HEK293 (cell line): Measurements from ENCODE around the gene CCDC12.

Experiments used
- CTCF ChIP-seq: fragments of 450-650 bp; formaldehyde crosslinking; IDR thresholded peaks from 2 replicates; pipeline ENCODE4 v1.5.1; 2016; ENCODE audit warnings: missing biosample characterization, missing genetic modification characterization
- MEIS1 ChIP-seq: sonication (generic); formaldehyde crosslinking; IDR thresholded peaks from 2 replicates; pipeline ENCODE4 v1.8.1; 2022; ENCODE audit warnings: missing genetic modification reagents, mild to moderate bottlenecking, borderline replicate concordance
- MYNN ChIP-seq: fragments of 450-650 bp; formaldehyde crosslinking; IDR thresholded peaks from 2 replicates; pipeline ENCODE4 v1.5.1; 2016; ENCODE audit warnings: missing biosample characterization, missing genetic modification characterization, borderline replicate concordance
- PBX3 ChIP-seq: sonication (generic); formaldehyde crosslinking; IDR thresholded peaks from 2 replicates; pipeline ENCODE4 v1.8.1; 2022; ENCODE audit warnings: mild to moderate bottlenecking, moderate library complexity, missing genetic modification reagents
- REST ChIP-seq: fragments of 450-650 bp; formaldehyde crosslinking; IDR thresholded peaks from 2 replicates; pipeline ENCODE4 v1.5.1; 2016; ENCODE audit warnings: missing biosample characterization, missing genetic modification characterization
- ZFP37 ChIP-seq: fragments of 450-650 bp; formaldehyde crosslinking; IDR thresholded peaks from 2 replicates; pipeline ENCODE4 v1.5.1; 2016; ENCODE audit warnings: missing biosample characterization, missing genetic modification characterization
- ZNF121 ChIP-seq: fragments of 450-650 bp; formaldehyde crosslinking; IDR thresholded peaks from 2 replicates; pipeline ENCODE4 v1.5.1; 2016; ENCODE audit warnings: missing biosample characterization, missing genetic modification characterization
- ZNF280D ChIP-seq: fragments of 450-650 bp; formaldehyde crosslinking; IDR thresholded peaks from 2 replicates; pipeline ENCODE4 v1.5.1; 2016; ENCODE audit warnings: missing biosample characterization, missing genetic modification characterization
- ZNF366 ChIP-seq: fragments of 450-650 bp; formaldehyde crosslinking; conservative IDR thresholded peaks from 2 replicates; pipeline ENCODE4 v1.5.1; 2016; ENCODE audit warnings: missing biosample characterization, missing genetic modification characterization
- ZNF521 ChIP-seq: fragments of 450-650 bp; formaldehyde crosslinking; IDR thresholded peaks from 2 replicates; pipeline ENCODE4 v1.5.1; 2017; ENCODE audit warnings: missing biosample characterization, mild to moderate bottlenecking, missing genetic modification characterization

GRCh38 chr3:46970391-46971091, 6.0 kb downstream of the CCDC12 start:
- TF ChIP-seq CTCF (tag by site-specific recombination) (no peak), ZFP37 (tag by site-specific recombination) (no peak), PBX3 (CRISPR knock-in tag) (no peak), ZNF521 (tag by site-specific recombination) (no peak), MYNN (tag by site-specific recombination) (no peak), ZNF280D (tag by site-specific recombination) (no peak), MEIS1 (CRISPR knock-in tag) (no peak), ZNF366 (tag by site-specific recombination) (no peak), ZNF121 (tag by site-specific recombination) (no peak), REST (no peak)
